Ishikawa (cell line): ENCODE data around the gene YPEL3.

Source experiments
- CEBPB ChIP-seq: IDR thresholded peaks from 2 replicates; pipeline ENCODE4 v1.6.1; 2012
- CREB1 ChIP-seq: IDR thresholded peaks from 2 replicates; pipeline ENCODE4 v1.6.1; 2012; ENCODE audit warnings: low read depth
- EP300 ChIP-seq: IDR thresholded peaks from 2 replicates; pipeline ENCODE4 v1.6.1; 2012; ENCODE audit warnings: borderline replicate concordance
- ZBTB7A ChIP-seq: IDR thresholded peaks from 2 replicates; pipeline ENCODE4 v1.6.1; 2012; ENCODE audit warnings: low read depth
- TF ChIP-seq, protein P1 (sequence below): IDR thresholded peaks from 2 replicates; pipeline ENCODE4 v1.6.1; 2012
- TF ChIP-seq, protein P2 (sequence below): IDR thresholded peaks from 2 replicates; pipeline ENCODE4 v1.6.1; 2012
- TF ChIP-seq, protein P3 (sequence below): IDR thresholded peaks from 2 replicates; pipeline ENCODE4 v1.6.1; 2012; ENCODE audit warnings: low read depth, mild to moderate bottlenecking

DNA sequence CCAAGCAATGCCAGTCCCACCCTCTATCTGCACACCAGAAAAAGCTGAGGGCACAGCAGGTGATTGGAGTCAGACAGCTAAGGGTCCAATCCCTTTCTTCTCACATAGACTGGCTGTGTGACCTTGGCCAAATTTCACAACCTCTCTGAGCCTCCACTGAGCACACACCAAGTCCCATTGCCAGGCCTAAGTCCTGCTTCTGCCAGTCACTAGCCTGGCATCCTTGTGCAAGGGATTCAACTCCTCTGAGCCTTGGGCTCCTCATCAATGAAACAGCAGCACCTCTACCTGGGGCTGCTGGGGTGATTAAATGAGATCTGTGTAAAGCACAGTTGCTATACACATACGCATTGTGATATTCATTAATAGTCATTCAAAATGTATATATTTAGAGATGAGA is 49.4 kb downstream of the YPEL3 start:
- TF ChIP-seq EP300 (no peak), CREB1 (no peak), CEBPB (no peak), ZBTB7A (no peak)
- TF ChIP-seq, protein P1, sequence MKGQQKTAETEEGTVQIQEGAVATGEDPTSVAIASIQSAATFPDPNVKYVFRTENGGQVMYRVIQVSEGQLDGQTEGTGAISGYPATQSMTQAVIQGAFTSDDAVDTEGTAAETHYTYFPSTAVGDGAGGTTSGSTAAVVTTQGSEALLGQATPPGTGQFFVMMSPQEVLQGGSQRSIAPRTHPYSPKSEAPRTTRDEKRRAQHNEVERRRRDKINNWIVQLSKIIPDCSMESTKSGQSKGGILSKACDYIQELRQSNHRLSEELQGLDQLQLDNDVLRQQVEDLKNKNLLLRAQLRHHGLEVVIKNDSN, result no peak
- TF ChIP-seq, protein P2, sequence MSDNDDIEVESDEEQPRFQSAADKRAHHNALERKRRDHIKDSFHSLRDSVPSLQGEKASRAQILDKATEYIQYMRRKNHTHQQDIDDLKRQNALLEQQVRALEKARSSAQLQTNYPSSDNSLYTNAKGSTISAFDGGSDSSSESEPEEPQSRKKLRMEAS, result no peak
- TF ChIP-seq, protein P3, sequence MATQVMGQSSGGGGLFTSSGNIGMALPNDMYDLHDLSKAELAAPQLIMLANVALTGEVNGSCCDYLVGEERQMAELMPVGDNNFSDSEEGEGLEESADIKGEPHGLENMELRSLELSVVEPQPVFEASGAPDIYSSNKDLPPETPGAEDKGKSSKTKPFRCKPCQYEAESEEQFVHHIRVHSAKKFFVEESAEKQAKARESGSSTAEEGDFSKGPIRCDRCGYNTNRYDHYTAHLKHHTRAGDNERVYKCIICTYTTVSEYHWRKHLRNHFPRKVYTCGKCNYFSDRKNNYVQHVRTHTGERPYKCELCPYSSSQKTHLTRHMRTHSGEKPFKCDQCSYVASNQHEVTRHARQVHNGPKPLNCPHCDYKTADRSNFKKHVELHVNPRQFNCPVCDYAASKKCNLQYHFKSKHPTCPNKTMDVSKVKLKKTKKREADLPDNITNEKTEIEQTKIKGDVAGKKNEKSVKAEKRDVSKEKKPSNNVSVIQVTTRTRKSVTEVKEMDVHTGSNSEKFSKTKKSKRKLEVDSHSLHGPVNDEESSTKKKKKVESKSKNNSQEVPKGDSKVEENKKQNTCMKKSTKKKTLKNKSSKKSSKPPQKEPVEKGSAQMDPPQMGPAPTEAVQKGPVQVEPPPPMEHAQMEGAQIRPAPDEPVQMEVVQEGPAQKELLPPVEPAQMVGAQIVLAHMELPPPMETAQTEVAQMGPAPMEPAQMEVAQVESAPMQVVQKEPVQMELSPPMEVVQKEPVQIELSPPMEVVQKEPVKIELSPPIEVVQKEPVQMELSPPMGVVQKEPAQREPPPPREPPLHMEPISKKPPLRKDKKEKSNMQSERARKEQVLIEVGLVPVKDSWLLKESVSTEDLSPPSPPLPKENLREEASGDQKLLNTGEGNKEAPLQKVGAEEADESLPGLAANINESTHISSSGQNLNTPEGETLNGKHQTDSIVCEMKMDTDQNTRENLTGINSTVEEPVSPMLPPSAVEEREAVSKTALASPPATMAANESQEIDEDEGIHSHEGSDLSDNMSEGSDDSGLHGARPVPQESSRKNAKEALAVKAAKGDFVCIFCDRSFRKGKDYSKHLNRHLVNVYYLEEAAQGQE, result no peak
